ENCODE results near the gene ARHGAP23. TPM values are rescaled to one million over a fixed set of nuclear protein-coding genes. Genes with fewer than 3 reads are reported as not detected.

Gene ARHGAP23
- polyA plus RNA-seq, 1 donor (not counting 4 experiments of a cell fraction or from before 2014, with no cell fraction given) = 6.1 TPM

DNA sequence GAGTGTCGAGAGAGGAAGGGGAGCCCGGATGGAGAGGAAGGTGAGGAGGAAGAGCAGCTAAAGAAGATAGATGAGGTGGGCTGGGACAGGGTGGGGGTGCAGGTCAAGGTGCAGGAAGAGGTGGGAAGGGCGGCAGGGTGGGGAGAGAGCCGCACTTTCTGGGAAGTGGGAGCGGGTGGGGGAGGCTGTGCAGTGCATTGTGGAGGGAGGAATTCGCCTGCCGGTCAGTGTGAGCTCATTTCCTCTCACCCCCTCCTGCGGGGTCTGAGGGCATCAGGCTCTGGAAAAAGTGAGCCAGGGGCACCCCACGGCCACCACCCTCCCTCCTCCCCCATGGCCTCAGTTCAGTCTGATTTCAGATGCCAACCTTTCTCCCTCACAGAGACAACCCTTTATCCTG lies 2.5 kb upstream of the ARHGAP23 start:
- DNase-seq (ENCODE audit: low read depth, low spot score) (no peak), FAIRE-seq (no peak)
- peaks cover 23% of the 10 kb centered on the region for H3K27me3 ChIP-seq (ENCODE audit: control insufficient read depth, extremely low read depth, insufficient read depth, low read length)
- H3K9ac ChIP-seq (ENCODE audit: control insufficient read depth, extremely low read depth, insufficient read depth, low read length) = no peak overlapping the region
- H4K20me1 ChIP-seq (ENCODE audit: control insufficient read depth, extremely low read depth, insufficient read depth, low read length) = no peaks in the 10 kb centered on the region
- no peak overlapping the region for H2AFZ ChIP-seq (ENCODE audit: control insufficient read depth, low read length)
- no peaks in the 10 kb centered on the region for H3K9me1 ChIP-seq (ENCODE audit: control insufficient read depth, extremely low read depth, insufficient read depth, low read length)
- H3K4me3 ChIP-seq (ENCODE audit: control insufficient read depth in 2 of 3, extremely low read depth in 1 of 3, insufficient read depth in 2 of 3, low read depth in 1 of 3, low read length in 3 of 3) = no peak overlapping the region
- no peaks in the 10 kb centered on the region for H3K9me3 ChIP-seq (ENCODE audit: control insufficient read depth, low read depth, low read length)
- dilution Hi-C loops (cut with MboI; ENCODE audit: extremely low pct_ligation_motif_present, low sequenced_read_pairs) = no loop called here
- TF ChIP-seq EZH2 (IDR thresholded peaks at IDR 0.05; ENCODE audit: low read length) = no peak
- TF ChIP-seq, protein P1, sequence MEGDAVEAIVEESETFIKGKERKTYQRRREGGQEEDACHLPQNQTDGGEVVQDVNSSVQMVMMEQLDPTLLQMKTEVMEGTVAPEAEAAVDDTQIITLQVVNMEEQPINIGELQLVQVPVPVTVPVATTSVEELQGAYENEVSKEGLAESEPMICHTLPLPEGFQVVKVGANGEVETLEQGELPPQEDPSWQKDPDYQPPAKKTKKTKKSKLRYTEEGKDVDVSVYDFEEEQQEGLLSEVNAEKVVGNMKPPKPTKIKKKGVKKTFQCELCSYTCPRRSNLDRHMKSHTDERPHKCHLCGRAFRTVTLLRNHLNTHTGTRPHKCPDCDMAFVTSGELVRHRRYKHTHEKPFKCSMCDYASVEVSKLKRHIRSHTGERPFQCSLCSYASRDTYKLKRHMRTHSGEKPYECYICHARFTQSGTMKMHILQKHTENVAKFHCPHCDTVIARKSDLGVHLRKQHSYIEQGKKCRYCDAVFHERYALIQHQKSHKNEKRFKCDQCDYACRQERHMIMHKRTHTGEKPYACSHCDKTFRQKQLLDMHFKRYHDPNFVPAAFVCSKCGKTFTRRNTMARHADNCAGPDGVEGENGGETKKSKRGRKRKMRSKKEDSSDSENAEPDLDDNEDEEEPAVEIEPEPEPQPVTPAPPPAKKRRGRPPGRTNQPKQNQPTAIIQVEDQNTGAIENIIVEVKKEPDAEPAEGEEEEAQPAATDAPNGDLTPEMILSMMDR (optimal IDR thresholded peaks at IDR 0.05 in 1 of 3, IDR thresholded peaks at IDR 0.05 in 1 of 3, conservative IDR thresholded peaks at IDR 0.05 in 1 of 3; ENCODE audit: extremely low read depth in 1 of 3, insufficient read depth in 2 of 3, low read length in 3 of 3) = no peak
- H3K4me2 ChIP-seq (ENCODE audit: control insufficient read depth, extremely low read depth, insufficient read depth, low read depth, low read length) = no peak overlapping the region
- H3K4me1 ChIP-seq (ENCODE audit: control insufficient read depth, extremely low read depth, insufficient read depth, low read length) = peaks cover 5% of the 10 kb centered on the region
- no peak overlapping the region for H3K27ac ChIP-seq (ENCODE audit: control insufficient read depth, insufficient read depth, low read length)
- no peaks in the 10 kb centered on the region for H3K36me3 ChIP-seq (ENCODE audit: control insufficient read depth in 2 of 2, extremely low read depth in 1 of 2, insufficient read depth in 2 of 2, low read length in 2 of 2)
- H3K79me2 ChIP-seq (ENCODE audit: control insufficient read depth, insufficient read depth, low read length) = no peaks in the 10 kb centered on the region

DNA sequence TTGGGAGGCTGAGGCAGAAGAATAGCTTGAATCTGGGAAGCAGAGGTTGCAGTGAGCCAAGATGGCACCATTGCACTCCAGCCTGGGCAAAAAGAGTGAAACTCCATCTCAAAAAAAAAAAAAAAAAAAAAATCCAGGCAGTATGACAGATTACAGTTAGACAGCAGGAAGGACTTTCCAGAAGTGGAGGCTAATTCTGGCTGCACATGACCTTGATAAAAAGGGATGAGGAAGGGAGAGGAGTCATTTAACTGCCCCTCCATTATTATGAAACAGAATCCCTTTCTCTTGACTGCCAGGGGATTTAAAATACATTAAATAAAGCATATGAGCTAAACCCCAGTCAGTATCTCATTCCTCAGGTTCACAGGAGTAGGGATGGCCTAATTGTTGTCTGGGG lies 1.8 kb upstream of the ARHGAP23 start:
- FAIRE-seq (no peak), DNase-seq (ENCODE audit: low read depth, low spot score) (no peak)
- no peaks in the 10 kb centered on the region for H3K9me3 ChIP-seq (ENCODE audit: control insufficient read depth, low read depth, low read length)
- H3K4me1 ChIP-seq (ENCODE audit: control insufficient read depth, extremely low read depth, insufficient read depth, low read length) = peaks cover 5% of the 10 kb centered on the region
- TF ChIP-seq EZH2 (IDR thresholded peaks at IDR 0.05; ENCODE audit: low read length) = no peak
- TF ChIP-seq, protein P1 (optimal IDR thresholded peaks at IDR 0.05 in 1 of 3, IDR thresholded peaks at IDR 0.05 in 1 of 3, conservative IDR thresholded peaks at IDR 0.05 in 1 of 3; ENCODE audit: extremely low read depth in 1 of 3, insufficient read depth in 2 of 3, low read length in 3 of 3) = no peak
- H3K9ac ChIP-seq (ENCODE audit: control insufficient read depth, extremely low read depth, insufficient read depth, low read length) = no peak overlapping the region
- H3K36me3 ChIP-seq (ENCODE audit: control insufficient read depth in 2 of 2, extremely low read depth in 1 of 2, insufficient read depth in 2 of 2, low read length in 2 of 2) = no peaks in the 10 kb centered on the region
- H3K27ac ChIP-seq (ENCODE audit: control insufficient read depth, insufficient read depth, low read length) = no peak overlapping the region
- H3K27me3 ChIP-seq (ENCODE audit: control insufficient read depth, extremely low read depth, insufficient read depth, low read length) = peaks cover 16% of the 10 kb centered on the region
- H3K9me1 ChIP-seq (ENCODE audit: control insufficient read depth, extremely low read depth, insufficient read depth, low read length) = no peaks in the 10 kb centered on the region
- H3K79me2 ChIP-seq (ENCODE audit: control insufficient read depth, insufficient read depth, low read length) = no peaks in the 10 kb centered on the region
- H3K4me3 ChIP-seq (ENCODE audit: control insufficient read depth in 2 of 3, extremely low read depth in 1 of 3, insufficient read depth in 2 of 3, low read depth in 1 of 3, low read length in 3 of 3) = no peak overlapping the region
- dilution Hi-C loops (cut with MboI; ENCODE audit: extremely low pct_ligation_motif_present, low sequenced_read_pairs) = no loop called here
- no peaks in the 10 kb centered on the region for H4K20me1 ChIP-seq (ENCODE audit: control insufficient read depth, extremely low read depth, insufficient read depth, low read length)
- no peak overlapping the region for H3K4me2 ChIP-seq (ENCODE audit: control insufficient read depth, extremely low read depth, insufficient read depth, low read depth, low read length)
- no peak overlapping the region for H2AFZ ChIP-seq (ENCODE audit: control insufficient read depth, low read length)

Measured in keratinocyte (primary cell).